GM12878 (cell line): ENCODE measurements around the gene LPCAT3. TPM values are rescaled to one million over a fixed set of nuclear protein-coding genes. Genes with fewer than 3 reads are reported as not detected.

Experiments
- BRCA1 ChIP-seq: IDR thresholded peaks from 2 replicates; pipeline ENCODE4 v1.6.1; 2011; ENCODE audit warnings: low read depth, low read length, improper control_type of control experiment
- CHD4 ChIP-seq: fragments of 200-600 bp; sonication (generic); IDR thresholded peaks from 2 replicates; pipeline ENCODE4 v1.6.1; 2016; ENCODE audit warnings: mild to moderate bottlenecking
- EP300 ChIP-seq, 2 experiments: fragments of 150-350 bp in 1 of 2; IDR thresholded peaks; 2 replicates each; pipeline ENCODE4 v1.6.1; 2011 to 2012; ENCODE audit warnings: low read depth in 2 of 2, low read length in 2 of 2, borderline replicate concordance in 1 of 2, improper control_type of control experiment in 1 of 2, inconsistent platforms in 1 of 2; ENCODE audit not compliant: control insufficient read depth in 1 of 2
- HCFC1 ChIP-seq: fragments of 150-350 bp; IDR thresholded peaks from 2 replicates; pipeline ENCODE4 v1.6.1; 2014; ENCODE audit warnings: low read length
- HDAC2 ChIP-seq: fragments of 200-600 bp; sonication (generic); IDR thresholded peaks from 2 replicates; pipeline ENCODE4 v1.6.1; 2017
- HDAC6 ChIP-seq: fragments of 200-600 bp; sonication (generic); IDR thresholded peaks from one replicate; pipeline ENCODE4 v1.8.0; 2017; ENCODE audit warnings: antibody characterized with exemption; ENCODE audit not compliant: unreplicated experiment
- MYC ChIP-seq: IDR thresholded peaks from 2 replicates; pipeline ENCODE4 v1.6.1; 2011; ENCODE audit warnings: mild to moderate bottlenecking, low read length, moderate library complexity, inconsistent platforms; ENCODE audit not compliant: insufficient read depth, insufficient replicate concordance, insufficient read length, severe bottlenecking
- PML ChIP-seq: IDR thresholded peaks from 2 replicates; pipeline ENCODE4 v1.6.1; 2012; ENCODE audit warnings: low read length, inconsistent platforms
- POLR2A ChIP-seq: IDR thresholded peaks from 2 replicates; pipeline ENCODE4 v1.6.1; 2011; ENCODE audit warnings: low read depth, mild to moderate bottlenecking, low read length
- SREBF1 ChIP-seq: IDR thresholded peaks from 2 replicates; pipeline ENCODE4 v1.6.1; 2012; ENCODE audit warnings: mild to moderate bottlenecking, low read length
- SRF ChIP-seq, 2 experiments: IDR thresholded peaks; 2 replicates each; pipeline ENCODE4 v1.6.1; 2011; ENCODE audit warnings: low read depth in 2 of 2, low read length in 2 of 2, mild to moderate bottlenecking in 1 of 2, moderate library complexity in 1 of 2
- polyA plus RNA-seq, 11 experiments: library from polyadenylated mRNA; depleted of rRNA in 4 of 11; unstranded in 6 of 11; stranded (reverse) in 5 of 11; fragments of >200 nt; fragmentation: Nextera tagmentation in 4 of 11; fragmentation: Illumina TruSeq in 1 of 11; extraction: Ambion mirVana in 4 of 11; extraction: Trizol in 1 of 11; gene quantifications; 1 replicate in 1 of 11; 2 replicates in 10 of 11; pipeline versions ENCODE4 v1.2.1 to v1.2.3, GENCODE V29; 2011 to 2016; ENCODE audit warnings: inconsistent platforms in 2 of 11, missing spikeins in 2 of 11, low read depth in 1 of 11
- total RNA-seq, 4 experiments: library from RNA; depleted of rRNA in 3 of 4; stranded (reverse); fragments of >200 nt in 3 of 4; fragmentation: Illumina TruSeq in 1 of 4; extraction: Trizol in 1 of 4; gene quantifications; 2 replicates each; pipeline versions ENCODE4 v1.2.1 to v1.2.3, GENCODE V29; 2013 to 2021
- TF ChIP-seq, protein P1 (sequence below): fragments of 450-650 bp; IDR thresholded peaks from 2 replicates; pipeline ENCODE4 v1.6.1; 2017; ENCODE audit warnings: low read depth, mild to moderate bottlenecking, moderate library complexity
- TF ChIP-seq, protein P2 (sequence below): fragments of 150-350 bp; IDR thresholded peaks from 2 replicates; pipeline ENCODE4 v1.6.1; 2016; ENCODE audit warnings: low read depth, low read length
- TF ChIP-seq, protein P3 (sequence below): fragments of 450-650 bp; IDR thresholded peaks from 2 replicates; pipeline ENCODE4 v1.6.1; 2016; ENCODE audit warnings: mild to moderate bottlenecking
- TF ChIP-seq, protein P4 (sequence below): IDR thresholded peaks from 2 replicates; pipeline ENCODE4 v1.6.1; 2012; ENCODE audit warnings: low read depth, low read length, improper control_type of control experiment
- TF ChIP-seq, protein P5 (sequence below): fragments of 450-650 bp; IDR thresholded peaks from 2 replicates; pipeline ENCODE4 v1.6.1; 2014; ENCODE audit warnings: mild to moderate bottlenecking
- TF ChIP-seq, protein P6 (sequence below): fragments of 450-650 bp; IDR thresholded peaks from 2 replicates; pipeline ENCODE4 v1.6.1; 2016; ENCODE audit warnings: mild to moderate bottlenecking

Gene LPCAT3
- total and polyA plus RNA-seq, 10 of the 15 experiments (the other 5 are each of a cell fraction or from before 2014, with no cell fraction given) = 2.6 to 48.3 (median 23.0) TPM

DNA sequence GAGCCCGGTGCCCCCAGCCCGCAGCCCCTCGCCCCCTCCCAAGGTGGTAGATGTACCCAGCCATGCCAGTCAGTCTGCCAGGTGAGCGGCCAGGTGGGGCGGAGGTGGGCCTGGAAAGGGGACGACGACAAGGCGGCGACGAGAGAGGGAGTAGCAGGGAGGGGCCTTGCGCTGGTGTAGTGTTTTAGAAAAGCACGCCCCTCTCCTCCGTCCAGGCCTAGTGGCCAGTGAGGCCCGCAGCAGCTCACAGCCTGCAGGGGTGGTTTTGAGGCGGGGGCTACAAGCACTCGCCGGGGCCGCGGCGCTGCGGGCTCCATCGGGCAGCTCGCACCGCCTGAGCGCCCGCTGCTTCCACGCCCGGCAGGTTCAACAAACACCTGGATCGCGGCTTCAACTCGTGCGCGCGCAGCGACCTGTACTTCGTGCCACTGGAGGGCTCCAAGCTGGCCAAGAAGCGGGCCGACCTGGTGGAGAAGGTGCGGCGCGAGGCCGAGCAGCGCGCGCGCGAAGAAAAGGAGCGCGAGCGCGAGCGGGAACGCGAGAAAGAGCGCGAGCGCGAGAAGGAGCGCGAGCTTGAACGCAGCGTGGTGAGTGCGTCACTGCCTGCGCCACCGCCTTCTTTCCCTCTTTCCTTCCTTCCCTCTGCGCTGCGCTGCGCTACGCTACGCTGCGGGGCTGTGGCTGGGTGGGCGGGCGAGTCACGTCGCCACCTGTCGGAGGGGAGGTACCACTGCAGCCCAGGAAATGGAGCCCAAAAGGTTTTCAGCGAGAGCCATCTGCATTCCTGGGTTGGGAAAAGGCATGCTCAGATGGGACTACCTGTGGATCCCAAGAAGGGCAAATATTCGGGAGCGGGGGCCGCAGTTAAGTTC is 80.6 kb downstream of the LPCAT3 start (continued):
- TF ChIP-seq, protein P1, sequence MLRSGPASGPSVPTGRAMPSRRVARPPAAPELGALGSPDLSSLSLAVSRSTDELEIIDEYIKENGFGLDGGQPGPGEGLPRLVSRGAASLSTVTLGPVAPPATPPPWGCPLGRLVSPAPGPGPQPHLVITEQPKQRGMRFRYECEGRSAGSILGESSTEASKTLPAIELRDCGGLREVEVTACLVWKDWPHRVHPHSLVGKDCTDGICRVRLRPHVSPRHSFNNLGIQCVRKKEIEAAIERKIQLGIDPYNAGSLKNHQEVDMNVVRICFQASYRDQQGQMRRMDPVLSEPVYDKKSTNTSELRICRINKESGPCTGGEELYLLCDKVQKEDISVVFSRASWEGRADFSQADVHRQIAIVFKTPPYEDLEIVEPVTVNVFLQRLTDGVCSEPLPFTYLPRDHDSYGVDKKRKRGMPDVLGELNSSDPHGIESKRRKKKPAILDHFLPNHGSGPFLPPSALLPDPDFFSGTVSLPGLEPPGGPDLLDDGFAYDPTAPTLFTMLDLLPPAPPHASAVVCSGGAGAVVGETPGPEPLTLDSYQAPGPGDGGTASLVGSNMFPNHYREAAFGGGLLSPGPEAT = peak; percentile 47; the same call in 1 of the 2 replicates
- TF ChIP-seq EP300 (IDR thresholded peaks at IDR 0.05; ENCODE audit: borderline replicate concordance in 1 of 2, control insufficient read depth in 1 of 2, low read depth in 2 of 2, low read length in 2 of 2) = no peak
- TF ChIP-seq CHD4 = no peak
- TF ChIP-seq, protein P2, sequence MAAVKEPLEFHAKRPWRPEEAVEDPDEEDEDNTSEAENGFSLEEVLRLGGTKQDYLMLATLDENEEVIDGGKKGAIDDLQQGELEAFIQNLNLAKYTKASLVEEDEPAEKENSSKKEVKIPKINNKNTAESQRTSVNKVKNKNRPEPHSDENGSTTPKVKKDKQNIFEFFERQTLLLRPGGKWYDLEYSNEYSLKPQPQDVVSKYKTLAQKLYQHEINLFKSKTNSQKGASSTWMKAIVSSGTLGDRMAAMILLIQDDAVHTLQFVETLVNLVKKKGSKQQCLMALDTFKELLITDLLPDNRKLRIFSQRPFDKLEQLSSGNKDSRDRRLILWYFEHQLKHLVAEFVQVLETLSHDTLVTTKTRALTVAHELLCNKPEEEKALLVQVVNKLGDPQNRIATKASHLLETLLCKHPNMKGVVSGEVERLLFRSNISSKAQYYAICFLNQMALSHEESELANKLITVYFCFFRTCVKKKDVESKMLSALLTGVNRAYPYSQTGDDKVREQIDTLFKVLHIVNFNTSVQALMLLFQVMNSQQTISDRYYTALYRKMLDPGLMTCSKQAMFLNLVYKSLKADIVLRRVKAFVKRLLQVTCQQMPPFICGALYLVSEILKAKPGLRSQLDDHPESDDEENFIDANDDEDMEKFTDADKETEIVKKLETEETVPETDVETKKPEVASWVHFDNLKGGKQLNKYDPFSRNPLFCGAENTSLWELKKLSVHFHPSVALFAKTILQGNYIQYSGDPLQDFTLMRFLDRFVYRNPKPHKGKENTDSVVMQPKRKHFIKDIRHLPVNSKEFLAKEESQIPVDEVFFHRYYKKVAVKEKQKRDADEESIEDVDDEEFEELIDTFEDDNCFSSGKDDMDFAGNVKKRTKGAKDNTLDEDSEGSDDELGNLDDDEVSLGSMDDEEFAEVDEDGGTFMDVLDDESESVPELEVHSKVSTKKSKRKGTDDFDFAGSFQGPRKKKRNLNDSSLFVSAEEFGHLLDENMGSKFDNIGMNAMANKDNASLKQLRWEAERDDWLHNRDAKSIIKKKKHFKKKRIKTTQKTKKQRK = no peak
- TF ChIP-seq, protein P3, sequence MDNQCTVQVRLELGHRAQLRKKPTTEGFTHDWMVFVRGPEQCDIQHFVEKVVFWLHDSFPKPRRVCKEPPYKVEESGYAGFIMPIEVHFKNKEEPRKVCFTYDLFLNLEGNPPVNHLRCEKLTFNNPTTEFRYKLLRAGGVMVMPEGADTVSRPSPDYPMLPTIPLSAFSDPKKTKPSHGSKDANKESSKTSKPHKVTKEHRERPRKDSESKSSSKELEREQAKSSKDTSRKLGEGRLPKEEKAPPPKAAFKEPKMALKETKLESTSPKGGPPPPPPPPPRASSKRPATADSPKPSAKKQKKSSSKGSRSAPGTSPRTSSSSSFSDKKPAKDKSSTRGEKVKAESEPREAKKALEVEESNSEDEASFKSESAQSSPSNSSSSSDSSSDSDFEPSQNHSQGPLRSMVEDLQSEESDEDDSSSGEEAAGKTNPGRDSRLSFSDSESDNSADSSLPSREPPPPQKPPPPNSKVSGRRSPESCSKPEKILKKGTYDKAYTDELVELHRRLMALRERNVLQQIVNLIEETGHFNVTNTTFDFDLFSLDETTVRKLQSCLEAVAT = no peak
- TF ChIP-seq MYC = peak; percentile 44
- TF ChIP-seq, protein P4, sequence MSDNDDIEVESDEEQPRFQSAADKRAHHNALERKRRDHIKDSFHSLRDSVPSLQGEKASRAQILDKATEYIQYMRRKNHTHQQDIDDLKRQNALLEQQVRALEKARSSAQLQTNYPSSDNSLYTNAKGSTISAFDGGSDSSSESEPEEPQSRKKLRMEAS = peak; percentile 72
- TF ChIP-seq SREBF1 = no peak
- peak in 1 of 2 experiments; percentile 61; a peak in 2 of 4 replicates for TF ChIP-seq SRF (IDR thresholded peaks at IDR 0.05; ENCODE audit: low read depth in 2 of 2, low read length in 2 of 2)
- peak; percentile 87 for TF ChIP-seq POLR2A
- peak; percentile 19 for TF ChIP-seq HDAC6
- TF ChIP-seq BRCA1 = peak; percentile 68; the same call in 1 of the 2 replicates
- TF ChIP-seq PML = no peak
- TF ChIP-seq, protein P5, sequence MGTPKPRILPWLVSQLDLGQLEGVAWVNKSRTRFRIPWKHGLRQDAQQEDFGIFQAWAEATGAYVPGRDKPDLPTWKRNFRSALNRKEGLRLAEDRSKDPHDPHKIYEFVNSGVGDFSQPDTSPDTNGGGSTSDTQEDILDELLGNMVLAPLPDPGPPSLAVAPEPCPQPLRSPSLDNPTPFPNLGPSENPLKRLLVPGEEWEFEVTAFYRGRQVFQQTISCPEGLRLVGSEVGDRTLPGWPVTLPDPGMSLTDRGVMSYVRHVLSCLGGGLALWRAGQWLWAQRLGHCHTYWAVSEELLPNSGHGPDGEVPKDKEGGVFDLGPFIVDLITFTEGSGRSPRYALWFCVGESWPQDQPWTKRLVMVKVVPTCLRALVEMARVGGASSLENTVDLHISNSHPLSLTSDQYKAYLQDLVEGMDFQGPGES = no peak
- TF ChIP-seq, protein P6, sequence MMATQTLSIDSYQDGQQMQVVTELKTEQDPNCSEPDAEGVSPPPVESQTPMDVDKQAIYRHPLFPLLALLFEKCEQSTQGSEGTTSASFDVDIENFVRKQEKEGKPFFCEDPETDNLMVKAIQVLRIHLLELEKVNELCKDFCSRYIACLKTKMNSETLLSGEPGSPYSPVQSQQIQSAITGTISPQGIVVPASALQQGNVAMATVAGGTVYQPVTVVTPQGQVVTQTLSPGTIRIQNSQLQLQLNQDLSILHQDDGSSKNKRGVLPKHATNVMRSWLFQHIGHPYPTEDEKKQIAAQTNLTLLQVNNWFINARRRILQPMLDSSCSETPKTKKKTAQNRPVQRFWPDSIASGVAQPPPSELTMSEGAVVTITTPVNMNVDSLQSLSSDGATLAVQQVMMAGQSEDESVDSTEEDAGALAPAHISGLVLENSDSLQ = peak; percentile 40; the same call in 1 of the 2 replicates
- TF ChIP-seq HDAC2 = no peak
- TF ChIP-seq HCFC1 = peak; percentile 71
